Erythroblast (primary cell): ENCODE results near the gene TMEM254.
"Not testable (repeated sequence)": the region's sequence is repeated elsewhere in the genome, so short reads cannot be mapped to it uniquely, and the experiment has no call there.

Experiments
- GATA1 ChIP-seq: IDR thresholded peaks from 2 replicates; pipeline ENCODE4 v1.6.1; 2011; ENCODE audit warnings: low read depth, mild to moderate bottlenecking, control low read depth, low read length, moderate library complexity
- POLR2A ChIP-seq: IDR thresholded peaks from 2 replicates; pipeline ENCODE4 v1.6.1; 2011; ENCODE audit warnings: mild to moderate bottlenecking, low read length

DNA sequence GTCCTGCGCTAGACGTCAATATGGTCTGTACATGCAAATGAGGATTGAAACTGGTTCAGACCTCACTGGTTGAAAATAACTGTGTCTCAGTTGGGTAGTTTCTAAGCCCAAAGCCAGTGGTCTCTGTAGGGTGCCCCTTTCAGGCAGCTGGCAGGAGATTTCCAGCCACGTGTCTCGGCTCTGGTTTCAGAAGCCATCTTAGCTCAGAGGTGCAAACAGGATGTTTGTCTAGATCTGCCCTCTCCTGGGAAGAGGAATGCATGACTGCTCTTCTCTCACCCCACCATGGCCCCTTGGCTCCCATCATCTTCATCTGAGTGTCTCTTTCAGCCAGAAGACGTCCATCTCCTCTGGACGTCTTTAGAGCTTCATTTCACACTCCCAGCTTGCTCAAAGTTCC is 33.5 kb upstream of the TMEM254 start:
- not testable (repeated sequence) for TF ChIP-seq POLR2A, GATA1
